H1 (cell line): Measurements from ENCODE around the gene SLC25A11. TPM values are rescaled to one million over a fixed set of nuclear protein-coding genes. Genes with fewer than 3 reads are reported as not detected.

Experiments used
- ASH2L ChIP-seq: fragments of 200-600, 300-600 bp; sonication (generic); IDR thresholded peaks from one replicate; pipeline ENCODE4 v1.7.1; 2017; ENCODE audit warnings: low read length
- BACH1 ChIP-seq: IDR thresholded peaks from 2 replicates; pipeline ENCODE4 v1.6.1; 2012; ENCODE audit warnings: low read length, improper control_type of control experiment
- CHD2 ChIP-seq: IDR thresholded peaks from 2 replicates; pipeline ENCODE4 v1.6.1; 2012; ENCODE audit warnings: low read length, improper control_type of control experiment
- CTBP2 ChIP-seq: IDR thresholded peaks from 2 replicates; pipeline ENCODE4 v1.7.0; 2011; ENCODE audit warnings: borderline replicate concordance, mild to moderate bottlenecking, moderate library complexity, mixed read lengths, low read length; ENCODE audit not compliant: insufficient read depth, insufficient read length
- E2F6 ChIP-seq: IDR thresholded peaks from 2 replicates; pipeline ENCODE4 v1.6.1; 2012; ENCODE audit warnings: inconsistent platforms
- EGR1 ChIP-seq: IDR thresholded peaks from 2 replicates; pipeline ENCODE4 v1.6.1; 2011; ENCODE audit warnings: low read depth, low read length, borderline replicate concordance
- GABPA ChIP-seq: IDR thresholded peaks from 2 replicates; pipeline ENCODE4 v1.6.1; 2011; ENCODE audit warnings: mild to moderate bottlenecking, low read length, moderate library complexity, borderline replicate concordance; ENCODE audit not compliant: insufficient read depth
- HDAC6 ChIP-seq: IDR thresholded peaks from one replicate; pipeline ENCODE4 v1.7.1; 2012; ENCODE audit warnings: low read depth, mild to moderate bottlenecking, inconsistent platforms, low read length, moderate library complexity
- JUN ChIP-seq: IDR thresholded peaks from 2 replicates; pipeline ENCODE4 v1.6.1; 2011; ENCODE audit warnings: low read depth, mild to moderate bottlenecking, improper control_type of control experiment, low read length
- KDM1A ChIP-seq: fragments of 200-600, 300-600 bp; sonication (generic); IDR thresholded peaks from 2 replicates; pipeline ENCODE4 v1.7.1; 2016; ENCODE audit warnings: mild to moderate bottlenecking, low read length, borderline replicate concordance
- KDM4A ChIP-seq: IDR thresholded peaks from one replicate; pipeline ENCODE4 v1.7.1; 2012; ENCODE audit warnings: low read depth, mild to moderate bottlenecking, moderate library complexity, low read length, inconsistent platforms; ENCODE audit not compliant: severe bottlenecking
- KDM5A ChIP-seq: fragments of 200-600 bp; IDR thresholded peaks from 2 replicates; pipeline ENCODE4 v1.7.1; 2012; ENCODE audit warnings: mild to moderate bottlenecking, low read length, inconsistent platforms, mixed read lengths
- MAX ChIP-seq: IDR thresholded peaks from 2 replicates; pipeline ENCODE4 v1.6.1; 2012; ENCODE audit warnings: inconsistent platforms
- NRF1 ChIP-seq: IDR thresholded peaks from 2 replicates; pipeline ENCODE4 v1.6.1; 2011; ENCODE audit warnings: mild to moderate bottlenecking, low read depth, low read length, improper control_type of control experiment
- PHF8 ChIP-seq: fragments of 200-600 bp; sonication (generic); conservative IDR thresholded peaks from 2 replicates; pipeline ENCODE4 v1.7.1; 2012; ENCODE audit warnings: low read depth, mild to moderate bottlenecking, inconsistent platforms, low read length, moderate library complexity
- POU5F1 ChIP-seq: IDR thresholded peaks from 2 replicates; pipeline ENCODE4 v1.6.1; 2011; ENCODE audit warnings: low read depth, mild to moderate bottlenecking, low read length, moderate library complexity
- RAD21 ChIP-seq, 2 experiments: IDR thresholded peaks in 1 of 2; conservative IDR thresholded peaks in 1 of 2; 2 replicates each; pipeline ENCODE4 v1.6.1; 2011; ENCODE audit warnings: low read depth in 2 of 2, low read length in 2 of 2, improper control_type of control experiment in 1 of 2, inconsistent platforms in 1 of 2, mild to moderate bottlenecking in 1 of 2, moderate library complexity in 1 of 2
- RFX5 ChIP-seq: IDR thresholded peaks from 2 replicates; pipeline ENCODE4 v1.6.1; 2011; ENCODE audit warnings: low read depth, low read length, improper control_type of control experiment, borderline replicate concordance
- SP2 ChIP-seq: IDR thresholded peaks from 2 replicates; pipeline ENCODE4 v1.6.1; 2012; ENCODE audit warnings: mild to moderate bottlenecking, low read length, inconsistent platforms
- SP4 ChIP-seq: IDR thresholded peaks from 2 replicates; pipeline ENCODE4 v1.6.1; 2012; ENCODE audit warnings: low read length, inconsistent platforms
- TAF7 ChIP-seq: optimal IDR thresholded peaks from 2 replicates; pipeline ENCODE3; 2011; ENCODE audit warnings: low read depth, mild to moderate bottlenecking, inconsistent platforms, low read length, moderate library complexity, borderline replicate concordance
- TEAD4 ChIP-seq: IDR thresholded peaks from 2 replicates; pipeline ENCODE4 v1.6.1; 2012; ENCODE audit warnings: low read depth, low read length, inconsistent platforms, mixed read lengths
- polyA plus RNA-seq, 7 experiments: library from polyadenylated mRNA; depleted of rRNA in 3 of 7; stranded (reverse) in 5 of 7; unstranded in 2 of 7; fragments of >200 nt in 5 of 7; fragments of 200-250 nt in 2 of 7; gene quantifications; 1 replicate in 5 of 7; 2 replicates in 1 of 7; 4 replicates in 1 of 7; pipeline versions ENCODE4 v1.2.1 to v1.2.3, GENCODE V29; 2011 to 2013; ENCODE audit warnings: missing spikeins in 2 of 7, mixed read lengths in 2 of 7
- total RNA-seq: library from RNA; stranded (reverse); fragmentation: NEBNext Ultra II Directional; extraction: Animal tissue kit (Norgen Biotek cat#: 25700); gene quantifications from 2 replicates; pipeline ENCODE4 v1.2.1, GENCODE V29; 2021
- TF ChIP-seq, protein P1 (sequence below): IDR thresholded peaks from 2 replicates; pipeline ENCODE4 v1.6.1; 2011; ENCODE audit warnings: low read depth, mild to moderate bottlenecking, low read length; ENCODE audit not compliant: insufficient read depth

SLC25A11 gene
- total and polyA plus RNA-seq, 2 of the 8 experiments (the other 6 are each of a cell fraction or from before 2014, with no cell fraction given): 55.9 to 97.0 TPM

DNA sequence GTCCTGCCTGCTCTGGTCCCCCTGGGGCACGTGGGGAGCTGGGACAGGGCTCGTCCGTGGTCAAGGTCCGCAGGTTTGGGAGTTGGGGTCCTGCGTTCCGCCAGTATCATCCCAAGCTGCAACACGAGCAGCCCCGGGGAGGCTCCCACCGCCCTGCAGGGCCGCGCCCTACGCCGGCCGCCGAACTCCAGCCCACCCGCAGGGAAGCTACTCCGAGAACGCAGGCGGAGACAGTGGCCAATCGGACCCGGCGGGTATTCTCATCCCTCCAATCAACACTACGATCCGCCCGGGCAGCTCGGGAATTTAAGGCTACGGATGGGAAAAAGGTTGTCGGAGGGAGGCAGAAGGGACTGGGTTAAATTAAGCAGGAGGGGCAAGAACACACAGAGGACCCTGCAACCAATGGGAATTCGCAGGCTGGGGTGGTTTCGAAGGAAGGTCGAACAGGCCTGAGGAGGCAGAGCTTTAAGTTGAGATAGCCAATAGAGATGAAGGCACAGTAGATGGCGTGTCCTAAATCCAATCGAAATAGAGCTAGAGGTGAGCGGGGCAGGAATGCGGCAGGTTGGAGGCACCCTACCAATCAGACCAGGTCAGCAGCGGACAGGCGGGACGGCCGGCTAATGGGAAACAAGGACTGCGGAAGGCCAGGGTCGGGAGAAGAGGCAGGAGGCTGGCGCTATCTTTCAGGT is 27.1 kb upstream of the SLC25A11 start (continued):
- TF ChIP-seq RAD21 (IDR thresholded peaks at IDR 0.05 in 1 of 2, conservative IDR thresholded peaks at IDR 0.05 in 1 of 2; ENCODE audit: low read depth in 2 of 2, low read length in 2 of 2) (no peak), KDM4A (peak; percentile 58), GABPA (no peak), NRF1 (no peak), SP4 (peak; percentile 31; the same call in 1 of the 2 replicates), EGR1 (no peak), BACH1 (no peak), MAX (peak; percentile 84), KDM5A (no peak), CHD2 (peak; percentile 95), TEAD4 (peak; percentile 97), PHF8 (peak; percentile 50; the same call in 1 of the 2 replicates), POU5F1 (no peak), HDAC6 (no peak), RFX5 (no peak), E2F6 (peak; percentile 91), SP2 (peak; percentile 97), CTBP2 (no peak), ASH2L (no peak), JUN (no peak), TAF7 (peak; percentile 38), KDM1A (peak; percentile 38; the same call in 1 of the 2 replicates)
- TF ChIP-seq, protein P1, sequence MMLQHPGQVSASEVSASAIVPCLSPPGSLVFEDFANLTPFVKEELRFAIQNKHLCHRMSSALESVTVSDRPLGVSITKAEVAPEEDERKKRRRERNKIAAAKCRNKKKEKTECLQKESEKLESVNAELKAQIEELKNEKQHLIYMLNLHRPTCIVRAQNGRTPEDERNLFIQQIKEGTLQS: no peak
